ENCODE data around the gene DENND4A.

- TF ChIP-seq, protein P1, sequence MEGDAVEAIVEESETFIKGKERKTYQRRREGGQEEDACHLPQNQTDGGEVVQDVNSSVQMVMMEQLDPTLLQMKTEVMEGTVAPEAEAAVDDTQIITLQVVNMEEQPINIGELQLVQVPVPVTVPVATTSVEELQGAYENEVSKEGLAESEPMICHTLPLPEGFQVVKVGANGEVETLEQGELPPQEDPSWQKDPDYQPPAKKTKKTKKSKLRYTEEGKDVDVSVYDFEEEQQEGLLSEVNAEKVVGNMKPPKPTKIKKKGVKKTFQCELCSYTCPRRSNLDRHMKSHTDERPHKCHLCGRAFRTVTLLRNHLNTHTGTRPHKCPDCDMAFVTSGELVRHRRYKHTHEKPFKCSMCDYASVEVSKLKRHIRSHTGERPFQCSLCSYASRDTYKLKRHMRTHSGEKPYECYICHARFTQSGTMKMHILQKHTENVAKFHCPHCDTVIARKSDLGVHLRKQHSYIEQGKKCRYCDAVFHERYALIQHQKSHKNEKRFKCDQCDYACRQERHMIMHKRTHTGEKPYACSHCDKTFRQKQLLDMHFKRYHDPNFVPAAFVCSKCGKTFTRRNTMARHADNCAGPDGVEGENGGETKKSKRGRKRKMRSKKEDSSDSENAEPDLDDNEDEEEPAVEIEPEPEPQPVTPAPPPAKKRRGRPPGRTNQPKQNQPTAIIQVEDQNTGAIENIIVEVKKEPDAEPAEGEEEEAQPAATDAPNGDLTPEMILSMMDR (IDR thresholded peaks at IDR 0.05) = no peak
- TF ChIP-seq POLR2A (IDR thresholded peaks at IDR 0.05) (no peak), POLR2AphosphoS5 (IDR thresholded peaks at IDR 0.05) (no peak), EP300 (IDR thresholded peaks at IDR 0.05) (no peak)
Observed at GRCh38 chr15:65618560-65619109, 173.5 kb downstream of the DENND4A start.
